H1 (cell line): ENCODE results near the gene RBM19. TPM values are rescaled to one million over a fixed set of nuclear protein-coding genes. Genes with fewer than 3 reads are reported as not detected.

Source experiments
- KDM5A ChIP-seq: fragments of 200-600 bp; IDR thresholded peaks from 2 replicates; pipeline ENCODE4 v1.7.1; 2012; ENCODE audit warnings: mild to moderate bottlenecking, low read length, inconsistent platforms, mixed read lengths
- SRF ChIP-seq: IDR thresholded peaks from 2 replicates; pipeline ENCODE4 v1.6.1; 2011; ENCODE audit warnings: mild to moderate bottlenecking, low read depth, low read length, moderate library complexity
- polyA plus RNA-seq, 7 experiments: library from polyadenylated mRNA; depleted of rRNA in 3 of 7; stranded (reverse) in 5 of 7; unstranded in 2 of 7; fragments of >200 nt in 5 of 7; fragments of 200-250 nt in 2 of 7; gene quantifications; 1 replicate in 5 of 7; 2 replicates in 1 of 7; 4 replicates in 1 of 7; pipeline versions ENCODE4 v1.2.1 to v1.2.3, GENCODE V29; 2011 to 2013; ENCODE audit warnings: missing spikeins in 2 of 7, mixed read lengths in 2 of 7
- total RNA-seq: library from RNA; stranded (reverse); fragmentation: NEBNext Ultra II Directional; extraction: Animal tissue kit (Norgen Biotek cat#: 25700); gene quantifications from 2 replicates; pipeline ENCODE4 v1.2.1, GENCODE V29; 2021
- TF ChIP-seq, protein P1 (sequence below): IDR thresholded peaks from 2 replicates; pipeline ENCODE4 v1.6.1; 2012; ENCODE audit warnings: inconsistent platforms
- TF ChIP-seq, protein P2 (sequence below): IDR thresholded peaks from 2 replicates; pipeline ENCODE4 v1.6.1; 2011; ENCODE audit warnings: low read depth, mild to moderate bottlenecking, low read length; ENCODE audit not compliant: insufficient read depth

RBM19 gene
- total and polyA plus RNA-seq, 2 of the 8 experiments (the other 6 are each of a cell fraction or from before 2014, with no cell fraction given), result 23.4 to 61.9 TPM

DNA sequence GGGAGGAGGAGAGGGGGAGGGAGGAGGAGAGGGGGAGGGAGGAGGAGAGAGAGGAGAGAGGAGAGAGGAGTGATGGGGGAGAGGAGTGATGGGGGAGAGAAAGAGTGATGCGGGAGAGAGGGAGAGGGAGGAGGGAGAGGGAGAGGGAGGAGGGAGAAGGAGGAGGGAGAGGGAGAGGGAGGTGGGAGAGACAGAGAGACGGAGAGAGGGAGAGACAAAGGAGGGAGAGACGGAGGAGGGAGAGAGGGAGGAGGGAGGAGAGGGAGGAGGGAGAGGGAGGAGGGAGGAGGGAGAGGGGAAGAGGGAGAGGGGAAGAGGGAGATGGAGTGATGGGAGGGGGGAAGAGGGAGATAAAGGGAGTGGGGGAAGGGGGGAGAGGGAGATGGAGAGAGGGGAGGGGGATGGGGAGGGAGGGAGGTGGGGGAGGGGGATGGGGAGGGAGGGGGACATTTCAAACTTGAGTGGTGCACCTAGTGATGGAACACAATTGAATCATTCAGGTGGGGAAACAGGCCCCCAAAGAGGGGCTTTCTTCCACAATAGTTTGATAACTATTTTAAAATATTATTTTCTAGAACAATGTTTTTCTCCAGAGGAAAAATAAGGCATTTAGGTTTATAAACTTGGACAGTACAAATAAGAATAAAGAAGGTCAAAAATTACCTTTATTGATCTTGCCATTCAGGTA lies 46.8 kb upstream of the RBM19 start (continued):
- TF ChIP-seq, protein P1, sequence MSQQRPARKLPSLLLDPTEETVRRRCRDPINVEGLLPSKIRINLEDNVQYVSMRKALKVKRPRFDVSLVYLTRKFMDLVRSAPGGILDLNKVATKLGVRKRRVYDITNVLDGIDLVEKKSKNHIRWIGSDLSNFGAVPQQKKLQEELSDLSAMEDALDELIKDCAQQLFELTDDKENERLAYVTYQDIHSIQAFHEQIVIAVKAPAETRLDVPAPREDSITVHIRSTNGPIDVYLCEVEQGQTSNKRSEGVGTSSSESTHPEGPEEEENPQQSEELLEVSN, result no peak
- no peak for TF ChIP-seq KDM5A
- TF ChIP-seq SRF, result no peak
- TF ChIP-seq, protein P2, sequence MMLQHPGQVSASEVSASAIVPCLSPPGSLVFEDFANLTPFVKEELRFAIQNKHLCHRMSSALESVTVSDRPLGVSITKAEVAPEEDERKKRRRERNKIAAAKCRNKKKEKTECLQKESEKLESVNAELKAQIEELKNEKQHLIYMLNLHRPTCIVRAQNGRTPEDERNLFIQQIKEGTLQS, result no peak
